NT2/D1 (cell line): ENCODE results near the gene SPATA32.

Experiments used
- SUZ12 ChIP-seq: IDR thresholded peaks from 2 replicates; pipeline ENCODE4 v1.6.1; 2011; ENCODE audit not compliant: insufficient read length, insufficient read depth; ENCODE audit errors: extremely low read depth
- YY1 ChIP-seq: IDR thresholded peaks from 2 replicates; pipeline ENCODE4 v1.6.1; 2011; ENCODE audit not compliant: insufficient read length, insufficient read depth

GRCh38 chr17:45299361-45299760, 37.5 kb upstream of the SPATA32 start:
- TF ChIP-seq YY1 (no peak), SUZ12 (no peak)
